HG03457 (cell line): Measurements from ENCODE around the gene MYO9B.
"Not testable (repeated sequence)": the region's sequence is repeated elsewhere in the genome, so short reads cannot be mapped to it uniquely, and the experiment has no call there.

Experiments used
- ATAC-seq: cut with Tn5 transposase; IDR thresholded peaks from one replicate; pipeline ENCODE4 v1.9.1; 2021; ENCODE audit warnings: moderate number of reproducible peaks; ENCODE audit not compliant: unreplicated experiment

The MYO9B gene

GRCh38 chr19:17090583-17090982 is 15.0 kb downstream of the MYO9B start:
- no peak for ATAC-seq

- no peak for ATAC-seq
These were observed 16.3 kb downstream of the MYO9B start for GRCh38 chr19:17091758-17092333.

DNA sequence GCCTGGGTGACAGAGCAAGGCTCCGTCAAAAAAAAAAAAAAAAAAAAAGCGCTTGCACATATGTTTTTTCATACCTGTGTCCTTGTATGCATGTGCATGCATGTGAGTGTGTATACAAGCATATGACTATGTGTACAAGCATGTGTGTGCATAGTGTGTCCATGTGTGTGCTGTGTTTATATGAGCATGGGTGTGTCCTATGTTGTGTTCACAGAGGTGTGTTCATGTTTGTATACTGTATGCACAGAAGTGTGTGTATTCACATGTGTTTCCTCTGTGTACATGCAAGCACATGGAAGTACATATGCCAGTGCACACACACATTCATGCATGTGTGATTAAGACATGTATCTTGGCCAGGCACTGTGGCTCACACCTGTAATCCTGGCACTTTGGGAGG is 17.1 kb downstream of the MYO9B start:
- ATAC-seq = no peak

DNA sequence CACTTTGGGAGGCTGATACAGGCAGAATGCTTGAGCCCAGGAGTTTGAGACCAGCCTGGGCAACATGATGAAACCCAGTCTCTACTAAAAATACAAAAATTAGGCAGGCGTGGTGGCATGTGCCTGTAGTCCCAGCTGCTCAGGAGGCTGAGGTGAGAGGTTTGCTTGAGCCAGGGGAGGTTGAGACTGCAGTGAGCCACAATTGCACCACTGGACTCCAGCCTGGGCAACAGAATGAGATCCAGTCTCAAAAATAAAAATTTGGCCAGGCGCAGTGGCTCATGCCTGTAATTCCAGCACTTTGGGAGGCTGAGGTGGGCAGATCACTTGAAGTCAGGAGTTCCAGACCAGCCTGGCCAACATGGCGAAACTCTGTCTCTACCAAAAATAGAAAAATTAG is 19.1 kb downstream of the MYO9B start:
- not testable (repeated sequence) for ATAC-seq

DNA sequence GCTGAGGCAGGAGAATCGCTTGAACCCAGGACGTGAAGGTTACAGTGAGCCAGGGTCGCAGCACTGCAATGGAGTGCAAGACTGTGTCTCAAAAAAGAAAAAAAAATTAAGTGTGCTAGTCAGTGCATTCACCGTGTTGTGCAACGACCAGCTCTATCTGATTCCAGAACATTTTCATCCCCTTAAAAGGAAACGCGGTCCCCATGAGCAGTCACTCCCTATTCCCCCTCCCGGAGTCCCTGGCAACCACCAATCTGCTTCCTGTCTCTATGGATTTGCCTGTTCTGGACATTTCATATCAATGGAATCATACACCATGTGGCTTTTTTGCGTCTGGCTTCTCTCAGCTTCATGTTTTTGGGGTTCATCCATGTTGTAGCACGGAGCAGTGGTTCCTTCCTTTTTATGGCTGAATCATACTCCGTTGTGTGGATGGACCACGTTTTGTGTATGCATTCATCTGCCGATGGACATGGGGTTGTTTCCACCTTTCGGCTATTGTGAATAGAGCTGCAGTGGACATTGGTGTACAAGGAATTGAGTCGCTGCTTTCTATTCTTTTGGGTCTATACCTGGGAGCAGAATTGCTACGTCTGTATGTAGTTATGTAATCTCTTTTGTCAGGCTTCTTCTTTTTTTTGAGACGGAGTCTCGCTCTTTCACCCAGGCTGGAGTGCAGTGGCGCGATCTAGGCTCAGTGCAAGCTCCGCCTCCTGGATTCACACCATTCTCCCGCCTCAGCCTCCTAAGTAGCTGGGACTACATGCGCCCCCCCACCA is 19.8 kb downstream of the MYO9B start:
- no peak for ATAC-seq

DNA sequence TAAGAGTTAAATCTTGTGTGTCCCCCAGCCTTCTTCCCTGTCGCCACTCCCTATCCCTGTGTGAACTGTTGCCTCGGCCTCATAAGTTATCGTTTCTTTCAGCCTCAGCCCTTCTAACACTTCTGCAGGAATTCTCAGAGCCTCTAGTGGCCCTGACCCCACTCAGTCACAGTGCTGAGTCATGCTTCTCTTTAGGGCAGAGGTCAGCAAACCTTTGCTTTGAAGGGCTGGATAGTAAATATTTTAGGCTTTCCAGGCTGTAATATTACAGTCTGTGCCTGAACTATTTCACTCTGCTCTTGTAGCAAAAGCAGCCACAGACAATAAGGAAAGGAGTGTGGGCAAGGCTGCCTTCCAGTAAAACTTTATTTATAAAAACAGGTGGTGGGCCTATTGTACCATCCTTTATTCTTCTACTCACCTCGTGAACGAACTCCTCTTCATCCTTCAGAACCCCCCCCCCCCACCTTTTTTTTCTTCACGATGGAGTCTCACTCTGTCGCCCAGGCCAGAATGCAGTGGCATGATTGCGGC is 22.1 kb downstream of the MYO9B start:
- no peak for ATAC-seq

DNA sequence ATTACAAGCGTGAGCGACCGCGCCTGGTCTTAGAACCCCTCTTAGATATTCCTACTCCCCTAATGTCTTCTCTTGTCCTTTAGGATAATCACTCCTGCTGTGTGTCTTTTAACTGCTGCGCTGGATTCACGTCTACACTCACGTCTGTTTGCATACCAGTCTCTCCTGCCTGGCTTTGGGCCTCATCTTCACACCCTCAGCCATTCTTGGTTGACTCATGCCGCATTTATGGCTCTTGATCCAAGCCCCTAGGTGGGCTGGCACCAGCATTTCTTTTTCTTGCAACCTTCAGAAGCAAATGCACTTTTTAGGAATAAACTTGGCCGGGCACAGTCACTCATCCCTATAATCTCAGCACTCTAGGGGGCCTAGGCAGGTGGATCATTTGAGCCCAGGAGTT is 22.7 kb downstream of the MYO9B start:
- ATAC-seq = no peak

GRCh38 chr19:17101686-17102628 is 26.4 kb downstream of the MYO9B start:
- no peak for ATAC-seq

DNA sequence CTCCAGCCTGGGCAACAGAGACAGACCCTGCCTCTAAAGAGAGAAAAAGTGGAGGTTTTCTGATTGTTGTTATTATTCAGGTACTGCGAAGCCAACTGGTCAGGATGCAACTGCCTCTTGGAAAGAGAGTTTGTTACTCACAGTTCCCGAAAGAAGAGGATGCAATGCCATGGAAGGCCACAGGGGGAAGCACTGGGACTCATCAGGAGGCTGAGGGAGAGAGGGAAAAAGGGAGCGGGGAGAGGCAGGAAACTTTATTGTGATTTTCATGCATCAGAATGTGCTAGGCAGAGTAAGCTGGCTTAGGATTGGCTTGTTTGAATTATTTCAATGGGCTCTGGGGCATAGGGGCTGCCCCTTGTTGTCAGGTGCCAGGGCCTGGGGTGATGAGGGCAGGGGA is 27.6 kb downstream of the MYO9B start:
- no peak for ATAC-seq

DNA sequence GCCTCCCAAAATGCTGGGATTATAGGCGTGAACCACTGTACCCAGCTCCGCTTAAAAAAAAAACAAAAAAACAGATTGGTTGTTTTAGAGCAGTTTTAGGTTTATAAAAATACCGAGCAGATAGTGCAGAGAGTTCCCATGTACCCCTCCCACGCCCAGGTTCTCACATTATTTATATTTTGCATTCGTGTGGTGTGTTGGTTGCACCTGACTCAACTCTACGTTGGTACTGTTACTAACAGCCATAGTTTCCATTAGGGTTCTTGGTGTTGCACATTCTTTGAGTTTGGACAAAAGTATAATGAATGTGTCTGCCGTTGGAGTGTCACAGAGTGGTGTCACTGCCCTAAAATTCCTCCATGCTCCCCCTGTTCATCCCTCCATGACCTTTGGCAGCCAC is 29.1 kb downstream of the MYO9B start:
- no peak for ATAC-seq

GRCh38 chr19:17105556-17105955 is 30.0 kb downstream of the MYO9B start:
- ATAC-seq = no peak

GRCh38 chr19:17106964-17107363 is 31.4 kb downstream of the MYO9B start:
- not testable (repeated sequence) for ATAC-seq

DNA sequence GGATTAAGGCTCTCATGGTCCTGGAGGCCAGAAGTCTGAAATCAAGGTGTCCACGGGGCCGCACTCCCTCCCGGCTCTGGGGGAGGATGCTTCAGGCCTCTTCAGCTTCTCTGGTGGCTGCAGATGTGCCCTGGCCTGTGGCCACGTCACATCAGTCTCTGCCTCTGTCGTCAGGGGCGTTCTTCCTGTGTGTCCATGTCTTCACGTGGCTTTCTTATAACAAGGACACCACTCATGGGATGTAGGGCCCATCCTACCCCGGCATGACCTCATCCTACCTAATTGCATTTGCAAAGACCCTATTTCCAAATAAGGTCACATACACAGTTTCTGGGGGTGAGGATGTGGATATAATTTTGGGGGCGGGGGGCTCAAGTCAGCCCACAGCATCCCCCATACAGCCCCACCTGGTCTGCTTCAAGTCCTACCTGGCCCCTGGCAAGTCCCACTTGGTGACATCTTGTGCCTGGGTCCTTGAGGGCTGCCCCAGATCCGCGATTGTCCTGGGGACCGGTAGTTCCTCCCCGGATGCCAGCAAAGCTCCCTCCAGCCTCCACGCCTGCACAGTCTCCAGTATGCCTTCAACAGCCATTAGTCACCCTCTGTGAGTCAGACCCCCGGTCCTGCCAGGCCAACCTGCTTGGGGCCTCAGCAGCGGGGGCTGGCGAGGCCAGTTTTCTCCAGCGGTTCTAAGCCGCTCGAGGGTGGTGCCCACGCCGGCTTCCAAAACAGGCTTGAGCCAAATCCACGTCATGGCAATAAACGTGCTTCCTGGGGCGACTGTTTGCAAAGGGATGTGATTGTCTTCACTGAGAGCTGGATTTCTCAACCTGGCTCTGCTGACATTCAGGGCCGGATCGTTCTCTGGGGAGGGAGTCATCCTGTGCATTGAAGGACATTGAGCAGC is 32.2 kb downstream of the MYO9B start:
- ATAC-seq = no peak

DNA sequence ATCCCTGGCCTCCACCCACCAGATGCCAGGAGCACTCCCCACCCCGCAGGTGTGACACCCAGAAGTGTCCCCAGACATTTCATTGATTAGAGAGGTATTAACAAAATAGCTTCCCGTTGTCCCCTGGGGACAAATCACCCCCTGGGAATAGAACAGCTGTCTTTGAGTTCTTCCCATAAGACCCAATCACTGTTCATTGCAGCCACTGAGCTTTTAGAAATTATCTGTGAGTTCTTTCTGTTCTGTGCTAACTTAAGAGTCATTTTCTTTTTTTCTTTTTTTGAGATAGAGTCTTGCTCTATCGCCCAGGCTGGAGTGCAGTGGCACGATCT is 32.8 kb downstream of the MYO9B start:
- ATAC-seq = no peak

GRCh38 chr19:17109300-17109699 is 33.7 kb downstream of the MYO9B start:
- no peak for ATAC-seq

DNA sequence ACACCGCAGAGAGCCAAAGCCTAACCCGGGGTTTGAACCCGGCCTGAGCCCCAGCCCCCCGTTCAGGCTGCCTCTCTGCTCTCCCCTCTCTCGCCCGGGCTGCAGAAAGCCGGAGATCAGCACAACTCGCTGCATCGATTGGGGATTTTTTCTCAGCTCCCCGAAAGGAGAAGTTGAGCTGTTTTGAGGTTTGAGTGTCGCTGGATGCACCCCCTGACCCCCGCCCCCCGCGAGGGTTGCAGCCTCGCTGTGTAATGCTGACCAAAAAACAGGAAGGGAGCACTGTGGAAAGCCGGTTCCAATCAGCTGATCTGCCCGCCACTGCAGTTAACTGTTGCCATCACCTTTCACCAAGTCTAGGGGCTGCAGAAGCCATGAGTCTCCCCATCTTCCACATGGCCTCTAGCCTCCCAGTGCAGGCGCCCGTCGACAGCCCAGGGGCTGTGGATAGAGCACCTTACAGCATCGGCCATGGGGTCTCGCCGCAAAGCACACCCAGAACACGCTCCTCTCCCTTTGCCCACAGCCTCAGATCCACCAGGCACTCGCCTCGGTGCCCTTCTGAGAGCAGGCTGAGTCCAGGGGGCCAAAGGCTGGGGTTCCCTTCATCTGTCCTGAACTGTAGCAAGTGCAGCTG is 34.5 kb downstream of the MYO9B start:
- ATAC-seq = no peak

DNA sequence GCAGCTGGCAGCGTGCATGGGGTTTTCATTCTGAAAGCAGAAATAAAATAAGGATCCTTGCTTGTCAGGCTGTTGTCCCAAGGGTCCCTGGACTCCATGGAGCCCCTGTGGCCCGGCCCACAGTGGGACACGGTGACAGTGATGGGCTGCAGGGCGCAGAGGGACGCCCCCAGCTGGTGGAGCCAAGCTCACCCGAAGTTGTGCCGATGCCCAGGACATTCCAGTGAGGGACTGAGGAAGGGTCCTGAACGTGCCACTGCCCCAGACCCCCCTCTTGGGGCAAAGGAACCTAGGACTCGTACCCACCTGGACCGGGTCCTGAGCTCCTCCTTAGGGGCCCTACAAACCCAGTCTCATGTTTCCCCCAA is 35.0 kb downstream of the MYO9B start:
- no peak for ATAC-seq

DNA sequence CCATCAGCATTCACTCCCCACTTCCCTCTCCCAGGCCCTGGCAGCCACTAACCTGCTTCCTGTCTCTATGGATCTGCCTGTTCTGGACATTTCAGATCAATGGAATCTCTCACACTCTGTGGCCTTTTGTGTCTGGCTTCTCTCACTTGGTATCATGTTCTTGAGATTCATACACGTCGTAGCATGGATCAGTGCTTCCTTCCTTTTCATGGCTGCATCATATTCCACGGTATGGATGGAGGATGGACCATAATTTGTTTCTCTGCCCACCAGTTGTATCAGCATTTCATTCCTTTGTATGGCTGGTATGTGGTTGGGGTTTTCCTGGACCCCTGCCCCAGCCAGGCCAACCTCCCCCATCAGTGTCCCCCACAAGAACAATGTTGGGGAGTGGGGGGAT is 36.2 kb downstream of the MYO9B start:
- ATAC-seq = no peak

DNA sequence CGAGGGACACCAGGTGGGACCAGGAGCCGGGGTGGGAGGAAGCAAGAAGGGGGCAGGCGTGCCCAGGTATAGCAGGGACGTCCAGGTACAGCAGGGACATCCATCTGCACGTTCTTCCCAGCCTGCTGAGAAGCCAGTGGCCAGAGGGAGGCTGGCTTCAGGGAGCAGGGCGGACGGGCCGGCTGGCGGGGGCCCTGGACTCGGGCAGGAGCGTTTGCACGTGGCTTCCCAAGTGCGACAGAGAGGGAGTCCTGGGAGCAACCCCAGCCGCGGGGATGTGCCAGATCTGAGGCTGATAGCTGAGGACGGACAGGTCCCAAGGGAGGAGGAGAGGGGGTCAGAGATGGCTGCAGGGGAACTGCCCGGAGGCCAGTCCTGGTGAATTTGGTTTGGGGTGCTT is 36.7 kb downstream of the MYO9B start:
- no peak for ATAC-seq

GRCh38 chr19:17112700-17113099 is 37.1 kb downstream of the MYO9B start:
- ATAC-seq = no peak
